ENCODE data around the gene CCDC28B. TPM values are rescaled to one million over a fixed set of nuclear protein-coding genes. Genes with fewer than 3 reads are reported as not detected.

Gene CCDC28B
- total RNA-seq, 2 experiments from 2014 or later: 28.3 to 53.4 TPM

- H3K27ac ChIP-seq (ENCODE audit: low read depth, low read length, poor library complexity, severe bottlenecking): peak within 1 kb of the TSS; percentile 65
- CTCF ChIA-PET (ENCODE audit: unreplicated experiment): interaction anchor here (0.6 to 1.5 kb wide), 2 partner anchors 72 to 223 kb away, joined by 3 to 6 read pairs; partner anchors contain the start of gene KPNA6
- peaks cover 33% of the 10 kb centered on the region for H3K4me1 ChIP-seq (ENCODE audit: insufficient read depth, low read length, poor library complexity, severe bottlenecking)
- intact Hi-C loops (cut with micrococcal nuclease; ENCODE audit: unreplicated experiment): loop anchor here (2.0 kb wide), 1 partner anchor 107 kb away; the partner anchor contains the start of gene TMEM39B
- peaks cover 49% of the 10 kb centered on the region for H3K36me3 ChIP-seq (ENCODE audit: insufficient read depth, low read length)
- peak within 1 kb of the TSS; percentile 80 for H2AFZ ChIP-seq (ENCODE audit: low read length)
- POLR2A ChIA-PET: interaction anchor here (0.6 to 1.7 kb wide), 8 partner anchors 16 to 106 kb away, joined by 3 to 7 read pairs (median 4); partner anchors contain the start of gene IQCC
- peak; percentile 92 for DNase-seq (ENCODE audit: low spot score)
- no peaks in the 10 kb centered on the region for H3K9me2 ChIP-seq (ENCODE audit: insufficient read depth, low read length)
- TF ChIP-seq CTCF (conservative IDR thresholded peaks at IDR 0.05; ENCODE audit: low read length) (no peak), EZH2phosphoT487 (IDR thresholded peaks at IDR 0.05; ENCODE audit: borderline replicate concordance, low read depth, low read length) (no peak)
- peak within 1 kb of the TSS; percentile 78 for H3K4me3 ChIP-seq (ENCODE audit: low read depth, low read length, poor library complexity, severe bottlenecking)
- H3K79me2 ChIP-seq (ENCODE audit: insufficient read depth, low read depth, low read length): peaks cover 44% of the 10 kb centered on the region
- H4K20me1 ChIP-seq (ENCODE audit: insufficient read depth, low read length): peaks cover 16% of the 10 kb centered on the region
- BruUV-seq (replicated peaks): no TSS peak
- no peaks in the 10 kb centered on the region for H3K9me3 ChIP-seq (ENCODE audit: low read length)
- peak within 1 kb of the TSS; percentile 72 for H3K4me2 ChIP-seq (ENCODE audit: low read length)
Measured at GRCh38 chr1:32179443-32180185, 20.8 kb upstream of the CCDC28B start, which contains the start of gene TXLNA. Gene TXLNA (plus strand): TSS chr1:32179675. CDS start chr1:32180346, 671 bp downstream.

- DNase-seq (ENCODE audit: low spot score): peak; percentile 52
- POLR2A ChIA-PET: interaction anchor here (1.4 to 1.7 kb wide), 2 partner anchors 26 to 68 kb away, joined by 4 to 6 read pairs; partner anchors contain the start of gene IQCC
- Histone ChIP-seq H3K9me2 (ENCODE audit: insufficient read depth, low read length) (no peaks in the 10 kb centered on the region), H3K27ac (ENCODE audit: low read depth, low read length, poor library complexity, severe bottlenecking) (peak overlapping the region; percentile 65), H3K4me3 (ENCODE audit: low read depth, low read length, poor library complexity, severe bottlenecking) (peak overlapping the region; percentile 78), H3K4me1 (ENCODE audit: insufficient read depth, low read length, poor library complexity, severe bottlenecking) (peaks cover 38% of the 10 kb centered on the region), H3K36me3 (ENCODE audit: insufficient read depth, low read length) (peaks cover 49% of the 10 kb centered on the region), H4K20me1 (ENCODE audit: insufficient read depth, low read length) (peaks cover 16% of the 10 kb centered on the region), H2AFZ (ENCODE audit: low read length) (peak overlapping the region; percentile 80; the same call in 1 of the 2 replicates), H3K4me2 (ENCODE audit: low read length) (peak overlapping the region; percentile 72), H3K9me3 (ENCODE audit: low read length) (no peaks in the 10 kb centered on the region), H3K79me2 (ENCODE audit: insufficient read depth, low read depth, low read length) (peaks cover 51% of the 10 kb centered on the region)
- TF ChIP-seq CTCF (conservative IDR thresholded peaks at IDR 0.05; ENCODE audit: low read length): no peak
- no peak for TF ChIP-seq EZH2phosphoT487 (IDR thresholded peaks at IDR 0.05; ENCODE audit: borderline replicate concordance, low read depth, low read length)
- no TSS peak for BruUV-seq (replicated peaks)
- CTCF ChIA-PET (ENCODE audit: unreplicated experiment): no interaction called here
- intact Hi-C loops (cut with micrococcal nuclease; ENCODE audit: unreplicated experiment): loop anchor here (2.0 kb wide), 1 partner anchor 108 kb away; the partner anchor contains the start of gene TMEM39B
Measured at GRCh38 chr1:32180186-32181060, 20.0 kb upstream of the CCDC28B start.
